Activated gamma-delta T cell treated with Interleukin-2 at 50 U/mL for 16 hours (primary cell): ENCODE measurements around the gene FHL1.
"Not testable (repeated sequence)": the region's sequence is repeated elsewhere in the genome, so short reads cannot be mapped to it uniquely, and the experiment has no call there.

Source experiments
- DNase-seq: peaks from one replicate; pipeline ENCODE4 v3.0.0-alpha.2; 2020

The FHL1 gene

GRCh38 chrX:136147315-136147901, at the start of gene FHL1:
TSS of gene FHL1 (plus strand) at chrX:136147533.
- peak; percentile 38 for DNase-seq

GRCh38 chrX:136097871-136098805, 49.2 kb upstream of the FHL1 start:
- DNase-seq = no peak

- DNase-seq = no peak
Measured at GRCh38 chrX:136104936-136105335, 42.4 kb upstream of the FHL1 start.

- DNase-seq = no peak
Measured at GRCh38 chrX:136106920-136107528, 40.3 kb upstream of the FHL1 start.

GRCh38 chrX:136108905-136109304, 38.4 kb upstream of the FHL1 start:
- DNase-seq = not testable (repeated sequence)

- DNase-seq = no peak
Measured at GRCh38 chrX:136112286-136112685, 35.0 kb upstream of the FHL1 start.

GRCh38 chrX:136112778-136113177, 34.6 kb upstream of the FHL1 start:
- DNase-seq = no peak

- DNase-seq = no peak
Measured at GRCh38 chrX:136115126-136115903, 32.0 kb upstream of the FHL1 start.

GRCh38 chrX:136115904-136116297, 31.4 kb upstream of the FHL1 start:
- DNase-seq = no peak

GRCh38 chrX:136121788-136122187, 25.5 kb upstream of the FHL1 start:
- DNase-seq = no peak

- no peak for DNase-seq
Measured at GRCh38 chrX:136122207-136122606, 25.1 kb upstream of the FHL1 start.

- DNase-seq = no peak
Measured at GRCh38 chrX:136125106-136125505, 22.2 kb upstream of the FHL1 start.

- DNase-seq = no peak
Measured at GRCh38 chrX:136126371-136126770, 21.0 kb upstream of the FHL1 start.

- DNase-seq = no peak
Measured at GRCh38 chrX:136126872-136127406, 20.4 kb upstream of the FHL1 start.

- DNase-seq = no peak
Measured at GRCh38 chrX:136128743-136129142, 18.6 kb upstream of the FHL1 start.

GRCh38 chrX:136130931-136131833, 16.2 kb upstream of the FHL1 start:
- DNase-seq = no peak

- no peak for DNase-seq
Measured at GRCh38 chrX:136138939-136139338, 8.4 kb upstream of the FHL1 start.

GRCh38 chrX:136141569-136141968, 5.8 kb upstream of the FHL1 start:
- no peak for DNase-seq

GRCh38 chrX:136142592-136142991, 4.7 kb upstream of the FHL1 start:
- DNase-seq = no peak

- DNase-seq = no peak
Measured at GRCh38 chrX:136143711-136144110, 3.6 kb upstream of the FHL1 start.

GRCh38 chrX:136146614-136147314, 569 bp upstream of the FHL1 start:
- DNase-seq = peak; percentile 4
